NCI-H2081 (cell line): ENCODE results near the gene RNF215.

Experiments used
- DNase-seq, 2 experiments: peaks; one replicate each; lab custom pipeline; 2025; lab: John Stamatoyannopoulos, UW

RNF215 gene

DNA sequence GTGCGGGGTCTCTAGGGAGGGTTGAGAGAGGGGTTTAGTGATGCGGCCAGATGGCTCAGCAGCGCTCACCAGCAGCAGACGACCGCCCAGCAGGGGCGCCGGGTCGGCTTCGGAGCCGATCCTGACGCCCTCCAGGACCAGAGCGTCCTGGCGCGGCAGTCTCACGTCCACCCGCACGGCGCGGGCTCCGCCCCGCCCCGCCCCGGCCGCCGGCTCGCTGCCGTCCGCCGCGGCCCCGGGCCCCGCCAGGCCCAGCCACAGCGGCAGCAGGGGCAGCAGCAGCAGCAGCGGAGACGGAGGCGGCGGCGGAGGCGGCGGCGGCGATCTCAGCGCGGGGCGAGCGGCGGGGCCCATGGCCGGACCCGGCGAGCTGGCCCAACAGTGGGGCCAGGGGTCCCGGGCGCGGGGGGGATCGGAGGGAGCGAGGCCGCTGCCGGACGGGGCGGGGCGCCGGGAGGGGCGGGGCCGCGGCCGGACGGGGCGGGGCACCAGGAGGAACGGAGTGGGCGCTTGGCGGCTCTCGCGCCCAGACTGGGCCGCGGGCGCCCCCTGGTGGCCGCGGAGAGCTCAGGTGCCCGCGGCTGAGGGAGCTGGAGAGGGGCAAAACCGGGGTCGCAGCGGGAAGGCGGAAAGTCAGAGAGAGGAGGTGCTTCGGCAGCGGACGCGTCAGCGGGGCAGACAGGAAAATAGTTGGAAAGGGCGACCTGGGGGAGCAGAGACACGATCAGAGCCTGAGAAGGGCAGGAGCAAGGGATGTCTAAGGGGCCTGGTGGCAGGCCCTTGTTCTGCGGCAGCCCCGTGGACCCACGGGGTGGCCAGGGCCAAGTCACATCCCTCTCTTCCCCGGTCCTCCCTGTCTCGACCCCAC lies at the start of gene RNF215:
RNF215 (minus strand) TSS at position 452 of the 868 bp plus-strand sequence; CDS start at position 354, 98 bp downstream.
- peak; percentile 55 to 57 for DNase-seq

GRCh38 chr22:30436196-30436595 lies 49.0 kb upstream of the RNF215 start:
- no peak for DNase-seq

DNA sequence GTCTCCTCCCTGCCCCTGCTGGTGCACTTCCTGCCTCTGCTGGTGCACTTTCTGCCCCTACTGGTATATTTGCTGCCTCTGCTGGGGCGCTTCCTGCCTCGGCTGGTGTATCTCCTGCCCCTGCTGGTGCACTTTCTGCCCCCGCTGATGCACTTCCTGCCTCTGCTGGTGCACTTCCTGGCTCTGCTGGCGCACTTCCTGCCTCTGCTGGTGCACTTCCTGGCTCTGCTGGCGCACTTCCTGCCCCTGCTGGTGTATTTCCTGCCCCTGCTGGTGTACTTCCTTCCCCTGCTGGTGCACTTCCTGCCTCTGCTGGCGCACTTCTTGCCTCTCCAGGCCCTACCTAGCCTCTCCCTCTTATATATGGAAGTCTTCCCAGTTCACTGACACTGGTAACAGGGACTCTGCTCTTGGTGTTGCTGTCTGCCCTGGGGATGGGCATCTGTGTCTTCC lies 48.5 kb upstream of the RNF215 start:
- DNase-seq: peak in 1 of 2 experiments; percentile 5

DNA sequence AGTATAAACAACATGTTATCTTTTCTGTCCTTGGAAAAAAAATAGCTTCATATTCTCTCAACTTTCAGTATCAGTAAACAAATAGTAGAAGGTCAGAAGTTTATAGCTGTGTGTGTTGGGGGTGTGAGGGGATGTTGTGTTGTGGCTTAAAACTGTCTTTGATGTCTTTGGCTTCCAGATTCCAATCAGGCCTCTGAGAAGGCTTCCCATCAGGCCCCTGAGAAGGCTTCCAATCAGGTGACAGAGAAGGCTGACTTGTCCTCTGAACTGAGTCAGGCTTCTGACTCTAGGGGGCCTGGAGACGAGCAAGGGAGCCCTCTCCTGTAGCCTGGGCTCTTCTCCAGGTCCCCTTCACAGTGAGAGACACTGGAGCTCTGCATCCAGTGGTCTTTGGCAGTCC lies 47.6 kb upstream of the RNF215 start:
- no peak for DNase-seq

DNA sequence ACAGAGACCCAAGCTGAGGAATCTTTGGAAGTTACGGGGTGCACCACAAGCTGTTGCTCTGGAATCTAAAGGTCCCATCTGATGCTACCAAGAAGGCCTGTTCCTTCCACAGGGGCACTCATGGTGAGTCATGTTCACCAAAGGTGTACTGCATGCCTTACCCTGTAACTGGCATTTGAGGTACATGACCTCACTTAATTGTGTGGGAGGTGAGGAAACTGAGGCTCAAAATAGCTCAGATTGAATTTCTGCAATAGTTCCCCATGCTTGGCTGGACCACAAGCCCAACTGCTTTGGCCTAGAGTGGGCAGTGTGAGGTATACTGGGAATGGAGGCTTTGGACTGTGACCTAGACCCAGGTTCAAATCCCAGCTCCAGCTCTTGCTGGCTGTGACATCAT lies 46.6 kb upstream of the RNF215 start:
- DNase-seq: no peak

DNA sequence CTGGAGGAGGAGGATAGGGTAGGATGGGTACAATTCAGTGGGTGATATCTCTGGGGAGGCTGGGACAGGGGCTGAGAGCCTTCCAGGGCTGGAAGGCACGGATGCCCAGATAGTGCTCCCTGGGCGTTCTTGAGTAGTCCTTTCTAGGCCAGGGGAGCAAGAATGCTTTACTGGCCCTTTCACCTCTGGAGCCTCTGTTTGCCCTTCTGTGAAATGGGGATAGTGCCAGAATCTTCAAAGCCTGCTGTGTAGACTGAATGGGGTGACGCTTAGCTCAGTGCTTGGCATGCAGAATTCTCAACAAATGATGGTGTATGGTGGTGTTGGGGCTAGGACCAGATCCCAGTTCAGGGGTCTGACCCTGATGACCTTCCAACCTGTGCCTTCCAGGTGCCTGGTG lies 46.0 kb upstream of the RNF215 start:
- no peak for DNase-seq

DNA sequence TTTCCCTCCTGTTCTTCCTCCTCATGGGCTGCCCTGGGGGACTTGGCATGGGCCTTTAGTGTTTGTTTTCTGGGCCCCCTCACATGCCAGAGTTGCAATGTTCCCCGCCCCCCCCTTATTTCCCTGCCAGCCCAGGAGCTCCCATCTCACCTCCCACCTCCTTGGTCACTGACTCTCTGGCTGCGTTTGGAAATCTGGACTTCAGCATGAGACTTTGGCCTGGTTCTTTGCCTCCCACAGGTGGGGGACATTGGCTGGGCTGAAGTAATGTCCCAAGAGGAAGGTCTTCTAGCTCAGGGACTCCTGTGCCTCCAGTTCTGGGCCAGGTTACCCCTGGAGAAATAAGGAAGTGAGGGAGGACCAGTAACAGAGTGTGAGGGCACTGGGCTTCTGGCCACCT lies 45.3 kb upstream of the RNF215 start:
- no peak for DNase-seq

GRCh38 chr22:30432096-30432495 lies 44.9 kb upstream of the RNF215 start:
- no peak for DNase-seq

DNA sequence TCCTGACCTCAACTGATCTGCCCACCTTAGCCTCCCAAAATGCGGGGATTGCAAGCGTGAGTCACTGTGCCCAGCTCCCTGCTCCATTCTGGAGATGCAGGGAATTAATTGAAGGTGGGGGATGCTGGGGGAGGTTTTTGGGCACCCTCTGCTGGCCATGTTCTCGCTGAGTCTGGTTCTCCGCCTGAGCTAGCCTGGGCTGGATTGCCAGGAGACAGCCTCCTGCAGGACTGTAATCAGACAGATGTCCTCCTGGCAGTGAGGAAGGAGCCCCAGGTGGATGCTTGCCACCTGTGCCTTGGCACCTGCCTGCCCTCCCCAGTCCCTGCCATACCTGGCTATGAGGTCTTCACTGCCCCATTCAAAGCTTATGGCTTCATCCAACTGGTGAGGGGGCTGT lies 43.7 kb upstream of the RNF215 start:
- DNase-seq: no peak

DNA sequence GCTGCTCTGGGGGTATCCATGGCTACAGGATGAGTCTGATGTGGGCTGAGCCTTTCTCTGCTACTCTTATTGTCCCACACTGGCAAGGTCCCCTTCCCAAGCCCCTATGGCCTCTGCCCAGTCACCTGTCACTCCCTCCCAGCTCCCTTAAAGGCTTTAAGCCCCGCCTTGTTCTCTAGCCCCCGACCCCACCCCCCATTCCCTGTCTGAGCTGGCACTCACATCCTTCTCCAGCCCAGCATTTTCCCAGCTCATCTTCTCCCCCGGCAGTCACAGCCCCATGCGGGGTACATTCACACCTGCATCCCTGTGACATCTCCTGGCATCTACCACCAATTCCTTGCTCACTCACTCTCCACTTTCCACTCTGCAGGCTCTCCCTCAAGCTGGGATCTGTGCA lies 42.7 kb upstream of the RNF215 start:
- DNase-seq: no peak

GRCh38 chr22:30427871-30428270 lies 40.7 kb upstream of the RNF215 start:
- DNase-seq: no peak

DNA sequence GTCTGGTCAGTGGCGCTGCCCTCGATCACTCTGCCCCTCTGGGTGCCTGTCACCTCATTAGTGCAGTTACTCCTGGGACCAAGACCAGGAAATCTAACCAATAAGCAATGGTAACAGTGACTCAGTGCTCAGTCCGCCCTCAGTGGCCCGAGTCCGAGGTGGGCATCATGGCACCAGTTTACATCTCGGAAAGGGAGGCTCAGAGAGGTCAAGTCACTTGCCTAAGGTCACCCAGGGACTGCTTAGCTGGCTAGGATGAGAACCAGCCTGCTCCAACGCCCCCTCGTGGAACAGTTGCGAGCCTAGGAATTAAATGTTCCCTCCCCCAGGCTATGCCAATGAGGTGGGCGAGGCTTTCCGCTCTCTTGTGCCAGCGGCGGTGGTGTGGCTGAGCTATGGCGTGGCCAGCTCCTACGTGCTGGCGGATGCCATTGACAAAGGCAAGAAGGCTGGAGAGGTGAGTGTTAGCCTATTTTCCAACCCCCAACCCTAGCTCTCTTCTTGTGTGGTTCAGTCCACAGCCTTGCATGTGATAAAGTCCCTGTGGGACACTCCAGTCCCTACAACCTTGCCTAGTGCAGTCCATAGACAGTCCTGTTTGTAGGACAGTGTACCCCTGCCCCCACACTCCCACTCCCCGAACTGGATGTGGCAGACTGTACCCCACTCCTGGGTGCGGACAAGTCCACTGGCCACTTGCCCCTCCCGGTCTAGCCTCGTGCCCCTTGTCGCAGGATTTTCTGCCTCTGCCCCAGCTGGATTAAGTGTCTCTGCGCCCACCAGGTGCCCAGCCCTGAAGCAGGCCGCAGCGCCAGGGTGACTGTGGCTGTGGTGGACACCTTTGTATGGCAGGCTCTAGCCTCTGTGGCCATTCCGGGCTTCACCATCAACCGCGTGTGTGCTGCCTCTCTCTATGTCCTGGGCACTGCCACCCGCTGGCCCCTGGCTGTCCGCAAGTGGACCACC lies 39.5 kb upstream of the RNF215 start:
- peak; percentile 73 to 78 for DNase-seq

GRCh38 chr22:30425616-30426387 lies 38.6 kb upstream of the RNF215 start, which contains the start of gene MTFP1:
Gene MTFP1, plus strand, starts transcription at chr22:30425768. Its CDS starts 112 bp downstream, at chr22:30425880.
- DNase-seq: peak; percentile 41 to 56

DNA sequence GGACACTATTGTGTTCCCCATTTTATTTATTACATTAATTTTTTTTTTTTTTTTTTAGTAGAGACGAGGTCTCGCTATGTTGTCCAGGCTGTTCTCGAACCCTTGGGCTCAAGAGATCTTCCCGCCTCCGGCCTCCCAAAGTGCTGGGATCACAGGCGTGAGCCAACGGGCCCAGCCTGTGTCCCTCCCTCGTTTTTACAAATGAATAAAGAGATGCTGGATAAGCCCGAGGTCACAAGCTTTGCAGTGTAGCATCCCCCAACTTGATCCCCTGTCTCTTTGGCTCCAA lies 38.1 kb upstream of the RNF215 start:
- DNase-seq: no peak

DNA sequence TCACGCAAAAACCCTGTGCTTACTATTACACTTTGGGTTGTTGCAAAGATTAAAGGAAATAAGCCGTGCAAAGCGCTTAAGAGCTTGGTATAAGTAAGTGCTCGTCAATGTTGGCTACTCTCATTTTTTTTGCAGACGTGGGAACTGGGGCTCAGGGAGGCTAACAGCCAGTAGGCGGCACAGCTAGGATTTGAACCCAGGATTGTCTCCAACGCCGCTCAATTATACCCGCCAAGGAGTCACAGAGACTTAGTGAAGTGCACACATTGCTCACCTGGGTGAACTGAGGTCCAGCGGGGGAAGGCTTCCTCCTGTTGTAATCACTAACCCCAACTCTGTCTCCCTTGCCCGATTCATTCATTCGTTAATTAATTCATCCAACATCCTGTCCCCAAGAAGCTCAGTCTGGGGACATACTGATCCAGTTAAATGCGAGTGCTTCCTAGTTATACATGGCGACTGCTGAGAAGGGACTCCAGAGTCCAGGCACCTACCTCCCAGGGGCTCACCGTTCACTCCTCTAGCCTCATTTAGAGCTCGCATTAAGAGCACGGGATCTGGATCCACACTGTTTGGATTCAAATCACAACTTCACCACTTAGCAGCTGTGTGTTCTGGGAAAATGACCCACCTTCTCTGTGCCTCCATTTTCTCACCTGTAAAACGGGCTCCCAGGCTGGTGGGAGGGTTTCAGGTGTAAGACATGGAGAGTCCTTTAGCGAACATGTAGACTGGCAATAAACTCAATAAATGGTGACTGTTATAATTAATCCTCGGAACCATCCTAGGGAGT lies 37.5 kb upstream of the RNF215 start:
- peak in 1 of 2 experiments; percentile 36 for DNase-seq

DNA sequence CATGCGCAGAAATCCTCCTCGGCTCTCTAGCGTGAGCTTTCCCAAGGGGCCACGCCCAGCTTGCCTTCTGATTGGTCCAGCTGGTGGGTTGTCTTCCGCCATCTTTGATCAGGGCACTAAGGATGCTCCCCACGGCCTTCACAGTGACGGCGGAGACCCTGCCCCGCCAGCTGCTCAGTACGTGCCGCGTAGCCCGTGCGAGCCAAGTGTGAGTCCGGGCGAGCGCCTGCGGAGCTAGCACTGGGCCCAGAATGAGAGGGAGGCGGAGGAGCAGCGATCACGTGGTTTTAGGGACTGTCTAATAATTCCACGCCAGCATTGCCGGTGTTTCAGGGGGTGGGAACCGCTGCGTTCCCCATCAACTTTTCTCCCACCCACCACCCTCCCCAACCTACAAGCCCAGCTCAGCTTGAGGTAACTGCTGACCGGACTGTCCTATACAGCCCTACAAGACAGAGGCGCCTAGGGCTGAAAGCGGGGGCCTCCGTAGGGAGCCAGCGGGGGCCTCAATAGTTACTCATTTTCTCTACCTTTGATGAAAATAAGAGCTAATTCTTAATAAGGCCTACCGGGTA lies 36.8 kb upstream of the RNF215 start:
- DNase-seq: peak; percentile 96 to 99

DNA sequence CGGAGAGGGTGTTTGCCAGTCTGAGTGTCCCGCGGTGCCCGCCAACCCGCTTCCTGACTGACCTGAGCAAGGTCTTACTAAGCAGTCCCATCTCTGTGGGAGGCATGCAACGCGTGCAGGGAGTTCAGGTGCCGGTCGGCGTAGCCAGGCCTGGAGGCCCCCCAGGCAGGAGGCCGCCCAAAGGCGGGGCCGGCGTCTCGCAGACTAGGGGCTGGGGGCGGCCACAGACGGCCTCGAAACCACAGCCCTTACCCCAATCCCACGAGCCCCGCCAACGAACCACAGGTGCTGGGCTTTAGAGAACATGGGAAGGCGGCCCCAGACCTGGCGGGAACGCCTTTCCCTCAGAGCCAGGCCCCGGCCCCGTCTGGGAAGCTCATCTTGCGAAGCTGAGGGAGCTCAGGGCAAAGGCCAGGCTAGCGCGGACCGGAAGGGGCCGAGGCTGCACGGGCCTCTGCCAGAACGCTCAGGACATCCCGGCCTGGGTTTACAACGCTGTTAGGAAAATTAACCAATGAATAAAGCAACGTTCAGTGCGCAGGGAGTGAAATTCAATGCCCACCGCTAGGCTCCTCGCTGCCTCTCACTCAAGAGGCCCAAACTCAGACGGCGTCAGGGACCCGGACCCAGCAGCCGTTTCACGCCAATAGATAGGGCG lies 36.2 kb upstream of the RNF215 start:
- DNase-seq: peak; percentile 38 to 47

GRCh38 chr22:30422481-30423300 lies 35.5 kb upstream of the RNF215 start:
- peak; percentile 40 to 70 for DNase-seq
